ENCODE data around the gene ST6GALNAC4.
A peak's percentile ranks its signal among the peaks of the same experiment; 100 is the strongest.

ST6GALNAC4 gene

GRCh38 chr9:127935765-127936221 is 19.0 kb upstream of the ST6GALNAC4 start:
- DNase-seq (ENCODE audit: insufficient read length, low spot score) (no peak), FAIRE-seq (no peak)
- TF ChIP-seq CTCF (IDR thresholded peaks at IDR 0.05; ENCODE audit: insufficient read depth, missing control alignments), result no peak

- no peak for DNase-seq (ENCODE audit: insufficient read length, low spot score)
- no peak for FAIRE-seq
- no peak for TF ChIP-seq CTCF (IDR thresholded peaks at IDR 0.05; ENCODE audit: insufficient read depth, missing control alignments)
These were observed 18.1 kb upstream of the ST6GALNAC4 start for GRCh38 chr9:127934986-127935385.

- FAIRE-seq (no peak), DNase-seq (ENCODE audit: insufficient read length, low spot score) (no peak)
- no peak for TF ChIP-seq CTCF (IDR thresholded peaks at IDR 0.05; ENCODE audit: insufficient read depth, missing control alignments)
These were observed 17.4 kb upstream of the ST6GALNAC4 start for GRCh38 chr9:127934248-127934647.

- DNase-seq (ENCODE audit: insufficient read length, low spot score) (no peak), FAIRE-seq (no peak)
- no peak for TF ChIP-seq CTCF (IDR thresholded peaks at IDR 0.05; ENCODE audit: insufficient read depth, missing control alignments)
These were observed 14.4 kb upstream of the ST6GALNAC4 start for GRCh38 chr9:127931092-127931881.

- no peak for TF ChIP-seq CTCF (IDR thresholded peaks at IDR 0.05; ENCODE audit: insufficient read depth, missing control alignments)
- peak; percentile 98 for DNase-seq (ENCODE audit: insufficient read length, low spot score)
- FAIRE-seq, result no peak
These were observed 13.6 kb upstream of the ST6GALNAC4 start, which contains the start of gene PIP5KL1 for GRCh38 chr9:127930231-127931091. TSS of gene PIP5KL1 (minus strand) at chr9:127930777. CDS start at chr9:127930752, 25 bp downstream.

GRCh38 chr9:127929625-127929979 is 12.8 kb upstream of the ST6GALNAC4 start:
- FAIRE-seq (no peak), DNase-seq (ENCODE audit: insufficient read length, low spot score) (no peak)
- no peak for TF ChIP-seq CTCF (IDR thresholded peaks at IDR 0.05; ENCODE audit: insufficient read depth, missing control alignments)

All from D721Med (cell line).